Left cardiac atrium (tissue), 4 donors: ENCODE results near the gene HSPG2. TPM values are rescaled to one million over a fixed set of nuclear protein-coding genes. Genes with fewer than 3 reads are reported as not detected.

Experiments
- ATAC-seq, 2 donors: fragments of 200-7000 bp; cut with Tn5 transposase; one replicate each; pipeline ENCODE4 v1.9.1; 2020; ENCODE audit warnings: mild to moderate bottlenecking in 2 of 2, moderate library complexity in 2 of 2
- DNase-seq: peaks from one replicate; pipeline ENCODE4 v3.0.0-alpha.2; 2020
- intact Hi-C, 2 donors: fragments of 100-400 bp; cut with DNase I; formaldehyde crosslinking; loops; one replicate each; pipeline versions ENCODE4 v1.14.1 to v1.15.1; 2022 to 2023
- total RNA-seq, 2 donors: library from RNA; stranded (reverse); fragmentation: NEBNext Ultra II Directional; extraction: Animal tissue kit (Norgen Biotek cat#: 25700); gene quantifications; one replicate each; pipeline ENCODE4 v1.2.1, GENCODE V29; 2021
- donor health status: DM: no; HTN: yes; CAD: no.
- donor health status: DM: no; HTN: yes; CAD: no; lungs with severe emphysema.
- donor health status: DM: yes; HTN: yes; CAD: no.
- donor health status: Dilated cardiomyopathy.

Gene HSPG2
- total RNA-seq, 2 donors from 2014 or later: 307 to 608 TPM

GRCh38 chr1:21775550-21775914, 161.6 kb downstream of the HSPG2 start:
- ATAC-seq: no peak
- intact Hi-C loops: no loop called here
- no peak for DNase-seq

- no peak for DNase-seq
- ATAC-seq: no peak
- intact Hi-C loops: no loop called here
Observed at GRCh38 chr1:21774835-21775549, 162.1 kb downstream of the HSPG2 start.

- ATAC-seq (no peak), DNase-seq (no peak)
- intact Hi-C loops: no loop called here
Observed at GRCh38 chr1:21773585-21773984, 163.5 kb downstream of the HSPG2 start.

Other genes starting within 250 kb of the HSPG2 start
- 10 to 100 TPM; 41.1 to 41.3 TPM for gene USP48, start 154.2 kb downstream of the HSPG2 start, total RNA-seq
- gene LDLRAD2, start 125.0 kb downstream of the HSPG2 start, total RNA-seq: under 1 TPM in 1 of 2 donors, not detected in 1; 0.16 TPM
- not detected for gene CELA3B, start 39.7 kb upstream of the HSPG2 start, total RNA-seq
- not detected for gene CELA3A, start 64.3 kb upstream of the HSPG2 start, total RNA-seq
- gene CDC42, start 115.4 kb upstream of the HSPG2 start, total RNA-seq: 100 to 1,000 TPM; 149 to 170 TPM
- under 1 TPM in 1 of 2 donors, not detected in 1; 0.18 TPM for gene WNT4, start 205.8 kb upstream of the HSPG2 start, total RNA-seq